ENCODE data around the gene HOXA1.
A peak's percentile ranks its signal among the peaks of the same experiment; 100 is the strongest.

HOXA1 gene

DNA sequence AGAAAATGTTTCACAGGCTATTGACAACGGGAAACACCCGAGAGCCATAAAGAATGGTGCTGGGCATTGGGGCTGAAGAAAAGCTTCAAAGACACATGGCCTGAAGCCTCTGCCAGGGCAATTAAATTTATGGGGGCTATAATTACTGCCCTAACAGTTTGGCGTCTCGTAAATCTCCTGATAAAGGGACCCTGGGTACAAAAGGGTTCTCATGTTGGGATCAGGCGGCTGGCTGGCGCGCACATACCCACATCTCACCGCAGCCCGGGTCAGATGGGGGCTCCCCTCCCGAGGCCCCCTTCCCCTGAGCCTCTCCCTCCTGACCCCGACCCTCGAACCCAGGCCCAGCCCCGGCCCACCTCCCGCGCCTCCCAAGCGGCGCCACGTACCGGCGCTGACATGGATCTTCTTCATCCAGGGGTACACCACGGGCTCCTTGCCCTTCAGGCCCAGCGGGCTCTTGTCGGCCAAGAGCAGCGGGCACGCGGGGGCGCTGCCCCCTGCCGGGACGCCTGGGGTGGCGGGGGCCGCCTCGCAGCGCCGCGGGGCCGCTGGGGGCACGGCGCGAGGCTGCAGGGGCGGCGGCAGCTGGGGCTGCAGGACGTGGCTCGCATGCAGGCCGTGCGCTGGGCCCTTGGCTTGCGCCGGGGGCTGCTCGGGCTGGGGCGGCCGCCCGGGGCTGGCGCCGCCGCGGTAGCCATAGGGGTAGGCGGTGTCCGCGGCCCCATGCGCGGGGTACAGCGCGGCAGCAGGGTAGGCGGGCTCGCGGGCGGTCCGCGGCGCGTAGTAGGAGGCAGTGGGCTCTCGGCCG, 34.1 kb upstream of the HOXA1 start:
- TF ChIP-seq CEBPB (IDR thresholded peaks at IDR 0.05): no peak
- no peak for TF ChIP-seq RAD21 (IDR thresholded peaks at IDR 0.05; ENCODE audit: low read depth)
- TF ChIP-seq ZBTB7A (IDR thresholded peaks at IDR 0.05; ENCODE audit: low read depth): 0 out of 2 replicates have a peak, but pooled peaks have one; percentile 25
- no peak for TF ChIP-seq TEAD4 (IDR thresholded peaks at IDR 0.05)

DNA sequence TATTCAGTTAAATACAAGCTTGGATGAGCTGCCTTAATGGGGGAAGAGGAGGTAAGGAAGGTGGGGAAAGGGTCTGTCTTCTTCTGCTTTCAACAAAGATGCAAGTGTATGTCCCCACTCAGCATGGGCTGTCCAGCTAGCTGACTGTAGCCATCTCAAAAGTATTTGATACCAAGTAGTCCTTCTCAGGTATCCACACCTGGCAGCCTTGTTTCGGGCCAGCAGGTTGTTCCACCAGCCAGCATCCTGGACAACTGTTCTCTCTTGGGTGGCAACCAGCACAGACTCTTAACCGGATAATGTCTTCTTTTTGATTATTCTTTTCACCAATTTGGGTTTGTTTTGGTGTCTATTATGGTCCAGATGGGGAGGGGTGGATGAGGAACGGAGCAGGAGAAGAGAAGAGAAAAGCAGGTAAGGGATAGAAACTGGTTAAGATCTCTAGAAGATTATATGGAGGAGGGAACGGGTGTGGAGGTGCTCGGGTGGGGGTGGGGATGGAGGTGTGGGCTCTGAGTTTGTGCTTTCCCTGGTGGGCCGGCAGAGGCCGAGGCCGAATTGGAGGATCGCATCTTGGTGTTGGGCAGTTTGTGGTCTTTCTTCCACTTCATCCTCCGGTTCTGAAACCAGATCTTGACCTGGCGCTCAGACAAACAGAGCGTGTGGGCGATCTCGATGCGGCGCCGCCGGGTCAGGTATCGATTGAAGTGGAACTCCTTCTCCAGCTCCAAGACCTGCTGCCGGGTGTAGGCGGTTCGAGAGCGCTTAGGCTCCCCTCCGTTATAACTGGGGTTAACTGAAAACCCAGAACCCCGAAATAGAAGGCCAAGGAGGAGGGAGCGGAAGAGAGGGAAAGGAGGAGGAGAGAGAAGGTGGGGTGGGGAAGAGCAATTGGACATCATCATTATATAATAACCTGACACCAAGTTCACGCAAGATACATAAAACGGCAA, 33.3 kb upstream of the HOXA1 start:
- TF ChIP-seq, protein P1, sequence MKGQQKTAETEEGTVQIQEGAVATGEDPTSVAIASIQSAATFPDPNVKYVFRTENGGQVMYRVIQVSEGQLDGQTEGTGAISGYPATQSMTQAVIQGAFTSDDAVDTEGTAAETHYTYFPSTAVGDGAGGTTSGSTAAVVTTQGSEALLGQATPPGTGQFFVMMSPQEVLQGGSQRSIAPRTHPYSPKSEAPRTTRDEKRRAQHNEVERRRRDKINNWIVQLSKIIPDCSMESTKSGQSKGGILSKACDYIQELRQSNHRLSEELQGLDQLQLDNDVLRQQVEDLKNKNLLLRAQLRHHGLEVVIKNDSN (IDR thresholded peaks at IDR 0.05): no peak
- no peak for TF ChIP-seq TEAD4 (IDR thresholded peaks at IDR 0.05)
- TF ChIP-seq, protein P2, sequence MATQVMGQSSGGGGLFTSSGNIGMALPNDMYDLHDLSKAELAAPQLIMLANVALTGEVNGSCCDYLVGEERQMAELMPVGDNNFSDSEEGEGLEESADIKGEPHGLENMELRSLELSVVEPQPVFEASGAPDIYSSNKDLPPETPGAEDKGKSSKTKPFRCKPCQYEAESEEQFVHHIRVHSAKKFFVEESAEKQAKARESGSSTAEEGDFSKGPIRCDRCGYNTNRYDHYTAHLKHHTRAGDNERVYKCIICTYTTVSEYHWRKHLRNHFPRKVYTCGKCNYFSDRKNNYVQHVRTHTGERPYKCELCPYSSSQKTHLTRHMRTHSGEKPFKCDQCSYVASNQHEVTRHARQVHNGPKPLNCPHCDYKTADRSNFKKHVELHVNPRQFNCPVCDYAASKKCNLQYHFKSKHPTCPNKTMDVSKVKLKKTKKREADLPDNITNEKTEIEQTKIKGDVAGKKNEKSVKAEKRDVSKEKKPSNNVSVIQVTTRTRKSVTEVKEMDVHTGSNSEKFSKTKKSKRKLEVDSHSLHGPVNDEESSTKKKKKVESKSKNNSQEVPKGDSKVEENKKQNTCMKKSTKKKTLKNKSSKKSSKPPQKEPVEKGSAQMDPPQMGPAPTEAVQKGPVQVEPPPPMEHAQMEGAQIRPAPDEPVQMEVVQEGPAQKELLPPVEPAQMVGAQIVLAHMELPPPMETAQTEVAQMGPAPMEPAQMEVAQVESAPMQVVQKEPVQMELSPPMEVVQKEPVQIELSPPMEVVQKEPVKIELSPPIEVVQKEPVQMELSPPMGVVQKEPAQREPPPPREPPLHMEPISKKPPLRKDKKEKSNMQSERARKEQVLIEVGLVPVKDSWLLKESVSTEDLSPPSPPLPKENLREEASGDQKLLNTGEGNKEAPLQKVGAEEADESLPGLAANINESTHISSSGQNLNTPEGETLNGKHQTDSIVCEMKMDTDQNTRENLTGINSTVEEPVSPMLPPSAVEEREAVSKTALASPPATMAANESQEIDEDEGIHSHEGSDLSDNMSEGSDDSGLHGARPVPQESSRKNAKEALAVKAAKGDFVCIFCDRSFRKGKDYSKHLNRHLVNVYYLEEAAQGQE (IDR thresholded peaks at IDR 0.05; ENCODE audit: low read depth): no peak
- TF ChIP-seq, protein P3, sequence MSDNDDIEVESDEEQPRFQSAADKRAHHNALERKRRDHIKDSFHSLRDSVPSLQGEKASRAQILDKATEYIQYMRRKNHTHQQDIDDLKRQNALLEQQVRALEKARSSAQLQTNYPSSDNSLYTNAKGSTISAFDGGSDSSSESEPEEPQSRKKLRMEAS (IDR thresholded peaks at IDR 0.05): no peak
- TF ChIP-seq CREB1 (IDR thresholded peaks at IDR 0.05; ENCODE audit: low read depth): no peak
- no peak for TF ChIP-seq EGR1 (IDR thresholded peaks at IDR 0.05)

DNA sequence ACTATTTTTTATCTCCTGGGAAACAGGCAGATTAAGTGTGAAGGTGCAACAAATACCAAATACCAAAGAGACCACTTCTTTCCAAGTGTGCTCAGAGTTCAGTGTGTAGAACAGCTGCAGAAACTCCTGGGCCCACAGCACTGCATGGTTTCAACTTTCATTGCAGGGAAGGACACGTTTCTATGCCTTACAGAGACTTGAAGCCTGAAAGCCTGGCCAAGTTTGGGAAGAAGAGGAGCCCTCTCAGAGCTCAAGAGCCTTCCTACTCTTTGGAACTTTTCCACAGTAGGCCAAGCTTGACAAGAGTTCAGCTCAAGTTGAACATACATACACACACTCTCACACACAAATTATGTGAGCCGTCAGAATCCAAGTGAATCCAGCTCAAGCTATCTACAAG, 32.2 kb upstream of the HOXA1 start:
- no peak for TF ChIP-seq ZBTB7A (IDR thresholded peaks at IDR 0.05; ENCODE audit: low read depth)
- no peak for TF ChIP-seq CREB1 (IDR thresholded peaks at IDR 0.05; ENCODE audit: low read depth)
- no peak for TF ChIP-seq TEAD4 (IDR thresholded peaks at IDR 0.05)
- no peak for TF ChIP-seq TAF1 (IDR thresholded peaks at IDR 0.05; ENCODE audit: low read depth)
- TF ChIP-seq, protein P1 (IDR thresholded peaks at IDR 0.05): no peak

DNA sequence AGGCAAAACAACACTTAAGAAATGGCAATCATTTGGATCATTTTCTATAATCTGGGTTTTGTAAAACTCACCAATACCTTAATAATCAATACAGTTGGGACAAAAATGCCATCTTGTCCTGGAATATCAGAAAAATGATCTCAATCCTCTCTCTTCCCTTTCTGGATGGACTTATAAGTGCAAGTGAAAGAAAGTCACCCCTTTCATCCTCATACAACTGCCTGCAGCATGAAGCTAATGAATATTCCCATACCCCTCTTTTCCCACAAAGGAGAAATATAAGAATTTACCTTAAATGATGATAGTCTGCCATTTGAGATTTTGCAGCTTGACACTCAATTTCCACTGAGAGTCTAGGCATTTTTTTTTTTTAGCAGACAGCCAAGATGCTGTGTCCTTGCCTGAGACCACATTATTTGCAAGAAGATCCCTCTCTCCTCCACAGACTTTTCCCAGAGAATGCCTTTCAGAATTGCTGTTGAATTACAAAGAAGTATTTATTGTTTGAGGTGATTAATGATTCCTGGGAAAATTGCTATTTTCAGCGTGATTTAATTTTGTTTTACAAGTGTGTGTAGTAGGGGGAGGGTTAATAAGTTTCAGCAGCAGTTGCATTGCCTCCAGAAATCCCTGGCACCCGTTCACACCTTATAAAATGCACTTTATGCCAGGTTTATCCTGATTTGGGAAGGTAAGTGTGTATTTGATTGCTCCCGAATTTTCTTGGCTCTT, 31.0 kb upstream of the HOXA1 start:
- TF ChIP-seq CREB1 (IDR thresholded peaks at IDR 0.05; ENCODE audit: low read depth): no peak
- TF ChIP-seq TAF1 (IDR thresholded peaks at IDR 0.05; ENCODE audit: low read depth): no peak
- TF ChIP-seq EP300 (IDR thresholded peaks at IDR 0.05; ENCODE audit: borderline replicate concordance): no peak
- TF ChIP-seq, protein P2 (IDR thresholded peaks at IDR 0.05; ENCODE audit: low read depth): no peak
- TF ChIP-seq YY1 (IDR thresholded peaks at IDR 0.05; ENCODE audit: low read depth): no peak
- TF ChIP-seq, protein P3 (IDR thresholded peaks at IDR 0.05): no peak
- no peak for TF ChIP-seq EGR1 (IDR thresholded peaks at IDR 0.05)
- no peak for TF ChIP-seq TEAD4 (IDR thresholded peaks at IDR 0.05)
- TF ChIP-seq RAD21 (IDR thresholded peaks at IDR 0.05; ENCODE audit: low read depth): no peak
- TF ChIP-seq, protein P1 (IDR thresholded peaks at IDR 0.05): no peak
- TF ChIP-seq FOXM1 (IDR thresholded peaks at IDR 0.05; ENCODE audit: borderline replicate concordance, low read depth): no peak
- TF ChIP-seq CEBPB (IDR thresholded peaks at IDR 0.05): no peak
- TF ChIP-seq NFIC (IDR thresholded peaks at IDR 0.05): no peak

DNA sequence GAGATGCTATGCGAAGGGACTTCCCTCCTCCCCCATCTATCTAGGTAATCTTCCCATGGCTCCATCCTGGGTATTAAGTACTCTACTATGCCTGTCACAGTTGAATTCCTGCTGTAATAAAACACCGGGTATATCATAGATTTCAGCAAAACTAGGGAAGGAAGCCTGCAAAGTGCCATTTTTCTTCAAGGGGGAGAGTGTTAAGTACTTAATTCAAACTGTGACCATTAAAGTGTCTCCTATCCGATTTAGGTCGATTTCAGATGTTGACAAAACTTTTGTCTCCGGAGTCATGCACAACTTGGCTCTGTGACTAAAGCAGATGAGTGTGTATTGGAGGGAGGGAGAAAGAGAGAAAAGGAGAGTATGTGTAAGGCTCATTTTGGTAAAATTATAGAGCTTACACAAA, 30.2 kb upstream of the HOXA1 start:
- no peak for TF ChIP-seq FOXM1 (IDR thresholded peaks at IDR 0.05; ENCODE audit: borderline replicate concordance, low read depth)
- no peak for TF ChIP-seq ZBTB7A (IDR thresholded peaks at IDR 0.05; ENCODE audit: low read depth)
- TF ChIP-seq, protein P1 (IDR thresholded peaks at IDR 0.05): no peak
- TF ChIP-seq RAD21 (IDR thresholded peaks at IDR 0.05; ENCODE audit: low read depth): no peak
- TF ChIP-seq, protein P3 (IDR thresholded peaks at IDR 0.05): no peak
- no peak for TF ChIP-seq TEAD4 (IDR thresholded peaks at IDR 0.05)
- no peak for TF ChIP-seq NFIC (IDR thresholded peaks at IDR 0.05)
- TF ChIP-seq CREB1 (IDR thresholded peaks at IDR 0.05; ENCODE audit: low read depth): no peak
- TF ChIP-seq, protein P2 (IDR thresholded peaks at IDR 0.05; ENCODE audit: low read depth): no peak

Data from Ishikawa (cell line).